GM12891 (cell line): Measurements from ENCODE around the gene CCNDBP1.
"Not testable (repeated sequence)": the region's sequence is repeated elsewhere in the genome, so short reads cannot be mapped to it uniquely, and the experiment has no call there.

Source experiments
- DNase-seq: peaks from one replicate; pipeline ENCODE4 v3.0.0; 2011; ENCODE audit warnings: low spot score; ENCODE audit not compliant: insufficient read length
- FAIRE-seq: peaks from 2 replicates; lab custom pipeline; 2011; peaks lifted over from hg19 to GRCh38; lab: Jason Lieb, UNC
- PAX5 ChIP-seq: IDR thresholded peaks from 2 replicates; pipeline ENCODE4 v1.6.1; 2011; ENCODE audit warnings: low read length, moderate library complexity, mild to moderate bottlenecking; ENCODE audit not compliant: insufficient read depth, severe bottlenecking
- POLR2A ChIP-seq: IDR thresholded peaks from 2 replicates; pipeline ENCODE4 v1.6.1; 2011; ENCODE audit warnings: low read depth, low read length, control low read depth
- POLR2AphosphoS5 ChIP-seq: IDR thresholded peaks from 2 replicates; pipeline ENCODE4 v1.6.1; 2011; ENCODE audit warnings: low read depth, low read length, control low read depth
- POU2F2 ChIP-seq: IDR thresholded peaks from 2 replicates; pipeline ENCODE4 v1.6.1; 2011; ENCODE audit warnings: low read depth, mild to moderate bottlenecking, control low read depth, low read length, moderate library complexity
- SPI1 ChIP-seq: IDR thresholded peaks from 2 replicates; pipeline ENCODE4 v1.6.1; 2011; ENCODE audit warnings: low read depth, low read length, control low read depth
- TAF1 ChIP-seq: IDR thresholded peaks from 2 replicates; pipeline ENCODE4 v1.6.1; 2011; ENCODE audit warnings: low read depth, low read length, control low read depth

The CCNDBP1 gene

GRCh38 chr15:43214169-43214568 lies 29.0 kb downstream of the CCNDBP1 start:
- DNase-seq (no peak), FAIRE-seq (no peak)
- TF ChIP-seq SPI1 = no peak
- no peak for TF ChIP-seq POLR2AphosphoS5
- TF ChIP-seq PAX5 = no peak
- TF ChIP-seq POU2F2 = no peak
- TF ChIP-seq POLR2A = no peak
- no peak for TF ChIP-seq TAF1

- DNase-seq (no peak), FAIRE-seq (no peak)
- no peak for TF ChIP-seq POLR2A
- TF ChIP-seq POLR2AphosphoS5 = no peak
- TF ChIP-seq POU2F2 = no peak
- no peak for TF ChIP-seq TAF1
- no peak for TF ChIP-seq SPI1
- no peak for TF ChIP-seq PAX5
These were observed 29.5 kb downstream of the CCNDBP1 start for GRCh38 chr15:43214592-43215295.

GRCh38 chr15:43215961-43216360 lies 30.8 kb downstream of the CCNDBP1 start:
- DNase-seq = no peak
- FAIRE-seq = no peak
- no peak for TF ChIP-seq TAF1
- no peak for TF ChIP-seq POU2F2
- TF ChIP-seq PAX5 = no peak
- TF ChIP-seq SPI1 = no peak
- TF ChIP-seq POLR2A = no peak
- no peak for TF ChIP-seq POLR2AphosphoS5

DNA sequence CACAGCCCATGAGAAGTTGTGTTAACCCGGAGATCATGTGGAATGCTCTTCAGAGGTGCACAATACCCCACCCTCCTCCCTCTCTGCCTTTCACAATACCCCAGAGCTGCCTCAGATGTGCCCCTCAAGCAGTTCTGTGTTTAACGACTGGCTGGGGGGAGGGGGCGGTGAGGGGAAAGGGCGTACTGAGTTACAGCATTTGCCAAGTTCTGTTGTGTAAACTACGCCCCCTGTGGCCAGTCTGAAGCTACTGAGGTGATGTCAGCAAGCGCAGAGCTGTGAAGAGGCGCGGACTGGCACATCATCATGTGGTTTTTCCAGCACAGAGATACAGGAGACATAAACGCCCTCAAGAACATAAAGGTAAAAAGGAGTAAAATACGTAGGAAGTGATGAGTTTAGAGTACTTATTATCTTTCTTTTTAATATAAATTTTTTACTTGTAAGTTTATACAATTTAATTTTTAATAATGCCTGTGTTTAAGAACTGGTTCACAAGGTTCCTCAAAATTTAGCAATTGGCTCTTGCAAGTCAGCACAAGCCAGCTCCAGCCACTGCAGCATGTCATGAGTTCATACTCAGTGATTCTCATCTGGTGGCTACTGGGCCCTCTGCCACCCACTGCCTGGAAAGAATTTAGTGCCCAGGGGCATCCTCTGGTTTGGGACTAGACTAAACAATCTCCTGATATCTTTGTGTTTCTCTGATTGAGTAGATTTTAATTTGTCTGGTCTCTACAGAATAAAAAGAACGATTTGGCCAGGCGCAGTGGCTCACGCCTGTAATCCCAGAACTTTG lies 33.9 kb downstream of the CCNDBP1 start:
- no peak for FAIRE-seq
- no peak for DNase-seq
- TF ChIP-seq POLR2A = no peak
- no peak for TF ChIP-seq TAF1
- TF ChIP-seq SPI1 = no peak
- no peak for TF ChIP-seq POLR2AphosphoS5
- TF ChIP-seq PAX5 = no peak
- no peak for TF ChIP-seq POU2F2

DNA sequence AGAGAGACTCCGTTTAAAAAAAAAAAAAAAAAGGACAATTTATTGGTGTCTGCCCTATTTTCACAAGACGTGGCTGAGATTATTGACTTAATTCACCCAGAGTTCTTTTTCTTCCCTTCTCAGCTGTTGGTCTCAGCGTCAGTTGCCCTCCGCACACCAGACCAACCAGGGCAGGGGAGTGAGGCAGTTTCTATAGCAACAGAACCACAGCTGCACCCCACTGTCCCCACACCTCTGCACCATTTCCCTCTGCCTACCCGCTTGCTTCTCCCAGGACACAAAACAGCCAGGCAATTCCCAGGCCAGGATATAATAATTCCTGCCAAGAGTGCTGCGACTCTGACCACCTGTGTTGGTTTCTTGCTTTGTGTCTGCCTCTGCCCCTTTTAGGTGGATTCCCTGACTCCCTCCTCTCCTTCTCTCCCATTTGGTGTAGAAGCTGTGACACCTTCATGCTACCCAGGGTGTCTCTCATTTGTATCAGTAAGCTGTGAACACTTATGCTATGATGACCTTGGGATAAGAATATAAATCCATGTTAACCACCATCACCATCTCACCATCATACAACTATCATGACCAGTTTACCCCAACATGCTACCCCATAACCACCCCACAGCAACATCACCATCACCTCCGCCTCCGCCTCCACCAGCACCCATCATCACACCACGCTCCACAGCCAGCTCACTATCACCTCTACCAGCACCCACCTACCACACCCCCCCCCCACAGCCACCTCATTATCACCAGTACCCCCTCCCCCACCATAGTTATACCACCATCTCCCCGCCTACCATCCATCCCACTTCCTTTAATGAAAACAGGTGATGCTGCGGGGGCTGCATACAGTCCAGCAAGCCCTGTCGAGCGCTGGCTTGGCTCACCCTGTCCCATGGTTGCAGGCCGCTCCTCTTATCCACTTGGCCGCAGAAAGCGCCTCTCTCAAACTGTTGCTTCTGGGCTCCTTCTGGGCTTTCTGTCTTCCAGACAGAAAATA lies 35.0 kb downstream of the CCNDBP1 start:
- DNase-seq = no peak
- FAIRE-seq = no peak
- no peak for TF ChIP-seq TAF1
- TF ChIP-seq POLR2AphosphoS5 = no peak
- TF ChIP-seq POLR2A = no peak
- TF ChIP-seq SPI1 = no peak
- no peak for TF ChIP-seq POU2F2
- TF ChIP-seq PAX5 = no peak

- DNase-seq (no peak), FAIRE-seq (no peak)
- TF ChIP-seq POU2F2 (no peak), POLR2AphosphoS5 (no peak), SPI1 (no peak), POLR2A (no peak), PAX5 (no peak), TAF1 (no peak)
These were observed 35.8 kb downstream of the CCNDBP1 start, which contains the start of gene EPB42 for GRCh38 chr15:43220991-43221403. Gene EPB42, minus strand, starts transcription at chr15:43221018. Its CDS starts 193 bp downstream, at chr15:43220825.

GRCh38 chr15:43221422-43221821 lies 36.2 kb downstream of the CCNDBP1 start:
- TF ChIP-seq SPI1 (no peak), PAX5 (no peak), TAF1 (no peak), POLR2AphosphoS5 (no peak)
- DNase-seq (no peak), FAIRE-seq (no peak)

DNA sequence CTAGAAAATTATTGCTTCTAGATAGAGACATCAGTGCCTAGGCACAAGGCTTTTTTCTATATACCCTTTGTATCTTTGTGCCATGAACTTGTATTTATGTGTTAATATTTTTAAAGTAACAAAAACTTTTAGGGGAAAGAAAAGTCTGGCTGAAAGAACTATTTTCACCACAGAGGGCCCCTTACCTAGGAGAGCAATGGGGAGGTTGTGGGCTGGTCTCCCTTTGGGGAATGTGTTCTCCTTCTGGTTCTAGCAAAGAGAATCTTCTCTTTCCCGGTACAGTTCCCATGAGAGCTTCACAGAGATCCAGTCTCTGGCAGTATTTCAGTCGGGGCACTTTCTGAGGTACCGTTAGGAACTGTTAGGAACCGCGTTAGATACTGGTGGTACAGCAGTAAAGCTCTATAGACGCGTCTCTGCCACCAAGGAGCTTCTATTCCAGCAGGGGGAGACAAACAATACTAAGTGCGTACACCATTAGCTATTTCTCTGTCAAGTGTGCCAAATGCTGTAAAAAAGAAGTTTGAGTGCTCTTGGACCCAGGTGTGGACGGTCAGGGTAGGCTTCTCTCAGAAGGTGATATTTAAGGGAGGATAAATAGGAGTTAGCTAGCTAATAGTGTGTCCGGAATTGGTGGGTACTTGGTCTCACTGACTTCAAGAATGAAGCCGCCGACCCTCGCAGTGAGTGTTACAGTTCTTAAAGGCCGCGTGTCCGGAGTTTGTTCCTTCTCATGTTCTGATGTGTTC lies 40.2 kb downstream of the CCNDBP1 start:
- DNase-seq (peak; percentile 63), FAIRE-seq (peak; percentile 93)
- no peak for TF ChIP-seq TAF1
- no peak for TF ChIP-seq POLR2A
- no peak for TF ChIP-seq POU2F2
- TF ChIP-seq PAX5 = no peak
- no peak for TF ChIP-seq SPI1
- TF ChIP-seq POLR2AphosphoS5 = no peak

GRCh38 chr15:43225950-43226255 lies 40.7 kb downstream of the CCNDBP1 start:
- FAIRE-seq, DNase-seq: not testable (repeated sequence)
